Breast epithelium (tissue), 3 donors: ENCODE data around the gene RPL35A.

Experiments
- CTCF ChIP-seq, 3 donors: fragments of 450-650 bp; IDR thresholded peaks; one replicate each; pipeline ENCODE4 v1.5.1; 2016 to 2017; ENCODE audit warnings: antibody characterized with exemption in 3 of 3, mild to moderate bottlenecking in 3 of 3, moderate library complexity in 3 of 3
- POLR2A ChIP-seq: fragments of 450-650 bp; IDR thresholded peaks from one replicate; pipeline ENCODE4 v1.6.1; 2016; ENCODE audit warnings: antibody characterized with exemption, mild to moderate bottlenecking, moderate library complexity

- TF ChIP-seq CTCF (IDR thresholded peaks at IDR 0.05) (no peak), POLR2A (no peak)
These were observed 6.0 kb downstream of the RPL35A start for GRCh38 chr3:197955892-197956477.
